ENCODE results near the gene HHIPL1.

Gene HHIPL1

GRCh38 chr14:99604278-99604765, 40.6 kb upstream of the HHIPL1 start:
- TF ChIP-seq SPI1 (IDR thresholded peaks at IDR 0.05; ENCODE audit: borderline replicate concordance, low read depth) (no peak), GABPA (IDR thresholded peaks at IDR 0.05; ENCODE audit: low read depth) (no peak), POLR2AphosphoS5 (IDR thresholded peaks at IDR 0.05; ENCODE audit: low read depth) (no peak), CTCF (IDR thresholded peaks at IDR 0.05; ENCODE audit: insufficient read depth, low read length) (no peak), REST (IDR thresholded peaks at IDR 0.05; ENCODE audit: insufficient replicate concordance, low read depth) (no peak)
- DNase-seq (ENCODE audit: low read depth in 1 of 2, low spot score in 1 of 2): peak; percentile 37 to 51
- Histone ChIP-seq H3K27me3 (ENCODE audit: insufficient read depth, poor library complexity, severe bottlenecking) (peaks cover 42% of the 10 kb centered on the region), H3K4me3 (replicated peaks; ENCODE audit: insufficient read depth, low read length) (peak overlapping the region; percentile 36), H3K27ac (replicated peaks) (no peak overlapping the region)

- Histone ChIP-seq H3K27me3 (ENCODE audit: insufficient read depth, poor library complexity, severe bottlenecking) (peaks cover 42% of the 10 kb centered on the region), H3K4me3 (replicated peaks; ENCODE audit: insufficient read depth, low read length) (peak overlapping the region; percentile 36), H3K27ac (replicated peaks) (no peak overlapping the region)
- TF ChIP-seq SPI1 (IDR thresholded peaks at IDR 0.05; ENCODE audit: borderline replicate concordance, low read depth) (no peak), POLR2AphosphoS5 (IDR thresholded peaks at IDR 0.05; ENCODE audit: low read depth) (no peak), CTCF (IDR thresholded peaks at IDR 0.05; ENCODE audit: insufficient read depth, low read length) (no peak), GABPA (IDR thresholded peaks at IDR 0.05; ENCODE audit: low read depth) (no peak), REST (IDR thresholded peaks at IDR 0.05; ENCODE audit: insufficient replicate concordance, low read depth) (no peak)
- DNase-seq (ENCODE audit: low read depth in 1 of 2, low spot score in 1 of 2): no peak
Measured at GRCh38 chr14:99604766-99605298, 40.1 kb upstream of the HHIPL1 start.

GRCh38 chr14:99605299-99605961, 39.5 kb upstream of the HHIPL1 start:
- Histone ChIP-seq H3K4me3 (replicated peaks; ENCODE audit: insufficient read depth, low read length) (peak overlapping the region; percentile 36; the same call in 1 of the 2 replicates), H3K27me3 (ENCODE audit: insufficient read depth, poor library complexity, severe bottlenecking) (peaks cover 40% of the 10 kb centered on the region), H3K27ac (replicated peaks) (no peak overlapping the region)
- TF ChIP-seq REST (IDR thresholded peaks at IDR 0.05; ENCODE audit: insufficient replicate concordance, low read depth) (no peak), SPI1 (IDR thresholded peaks at IDR 0.05; ENCODE audit: borderline replicate concordance, low read depth) (no peak), POLR2AphosphoS5 (IDR thresholded peaks at IDR 0.05; ENCODE audit: low read depth) (no peak)
- DNase-seq (ENCODE audit: low read depth in 1 of 2, low spot score in 1 of 2): peak in 1 of 2 experiments; percentile 11
